Activated gamma-delta T cell treated with Interleukin-2 at 50 U/mL for 16 hours (primary cell): Measurements from ENCODE around the gene ALDH1A1.

Experiments used
- DNase-seq: peaks from one replicate; pipeline ENCODE4 v3.0.0-alpha.2; 2020

The ALDH1A1 gene

GRCh38 chr9:72914750-72915149, 38.1 kb downstream of the ALDH1A1 start:
- no peak for DNase-seq

GRCh38 chr9:72913382-72914009, 39.4 kb downstream of the ALDH1A1 start:
- no peak for DNase-seq

- no peak for DNase-seq
Observed at GRCh38 chr9:72912476-72913381, 40.1 kb downstream of the ALDH1A1 start.

GRCh38 chr9:72911816-72912215, 41.0 kb downstream of the ALDH1A1 start:
- DNase-seq: no peak

- DNase-seq: no peak
Observed at GRCh38 chr9:72911247-72911775, 41.5 kb downstream of the ALDH1A1 start.

- no peak for DNase-seq
Observed at GRCh38 chr9:72909428-72909827, 43.4 kb downstream of the ALDH1A1 start.

- DNase-seq: no peak
Observed at GRCh38 chr9:72907421-72907820, 45.4 kb downstream of the ALDH1A1 start.

GRCh38 chr9:72906810-72907209, 46.0 kb downstream of the ALDH1A1 start:
- no peak for DNase-seq

- DNase-seq: no peak
Observed at GRCh38 chr9:72905514-72906480, 47.1 kb downstream of the ALDH1A1 start.

- no peak for DNase-seq
Observed at GRCh38 chr9:72904267-72905093, 48.4 kb downstream of the ALDH1A1 start.

GRCh38 chr9:72903103-72903502, 49.8 kb downstream of the ALDH1A1 start:
- no peak for DNase-seq

GRCh38 chr9:72902268-72902667, 50.6 kb downstream of the ALDH1A1 start:
- DNase-seq: no peak

GRCh38 chr9:72899734-72900477, 52.9 kb downstream of the ALDH1A1 start:
- DNase-seq: no peak

GRCh38 chr9:72898784-72899733, 53.8 kb downstream of the ALDH1A1 start:
- DNase-seq: no peak

- DNase-seq: no peak
Observed at GRCh38 chr9:72898360-72898759, 54.5 kb downstream of the ALDH1A1 start.

- no peak for DNase-seq
Observed at GRCh38 chr9:72897069-72897649, 55.7 kb downstream of the ALDH1A1 start.

- DNase-seq: no peak
Observed at GRCh38 chr9:72896439-72896838, 56.4 kb downstream of the ALDH1A1 start.

GRCh38 chr9:72895122-72895521, 57.7 kb downstream of the ALDH1A1 start:
- DNase-seq: no peak

GRCh38 chr9:72894342-72894741, 58.5 kb downstream of the ALDH1A1 start:
- DNase-seq: no peak

- no peak for DNase-seq
Observed at GRCh38 chr9:72893437-72893836, 59.4 kb downstream of the ALDH1A1 start.
